DND-41 (cell line): ENCODE results near the gene NECAP2.
"Not testable (repeated sequence)": the region's sequence is repeated elsewhere in the genome, so short reads cannot be mapped to it uniquely, and the experiment has no call there.

Experiments
- ATAC-seq: fragments of 200-7000 bp; cut with Tn5 transposase; 3 replicates; pipeline ENCODE4 v1.9.1; 2021; ENCODE audit warnings: low read depth; ENCODE audit not compliant: insufficient read depth
- DNase-seq: peaks from one replicate; pipeline ENCODE4 v3.0.0-alpha.2; 2020
- H2AFZ ChIP-seq: 2 replicates; pipeline ENCODE4 v1.6.0; 2012; ENCODE audit warnings: low read depth, low read length
- H3K27ac ChIP-seq: 2 replicates; pipeline ENCODE4 v1.5.1; 2012; ENCODE audit warnings: low read length, inconsistent platforms
- H3K27me3 ChIP-seq: fragments of 200-600 bp; sonication (generic); 2 replicates; pipeline ENCODE4 v1.6.0; 2012; ENCODE audit warnings: low read length, mild to moderate bottlenecking, inconsistent platforms; ENCODE audit not compliant: insufficient read depth, poor library complexity
- H3K36me3 ChIP-seq: 2 replicates; pipeline ENCODE4 v1.5.1; 2012; ENCODE audit warnings: low read length, inconsistent platforms; ENCODE audit not compliant: insufficient read depth
- H3K4me1 ChIP-seq: 2 replicates; pipeline ENCODE4 v1.5.1; 2012; ENCODE audit warnings: mild to moderate bottlenecking, low read length; ENCODE audit not compliant: insufficient read depth
- H3K4me2 ChIP-seq: 2 replicates; pipeline ENCODE4 v1.6.0; 2012; ENCODE audit warnings: mild to moderate bottlenecking, moderate library complexity, low read length, inconsistent platforms; ENCODE audit not compliant: insufficient read depth
- H3K4me3 ChIP-seq, 2 experiments: fragments of 200-600 bp in 1 of 2; shearing (Covaris generic) in 1 of 2; 2 replicates each; pipeline ENCODE4 v1.5.1; 2012 to 2016; ENCODE audit warnings: inconsistent platforms in 2 of 2, low read length in 2 of 2, mild to moderate bottlenecking in 2 of 2, low read depth in 1 of 2, moderate library complexity in 1 of 2
- H3K79me2 ChIP-seq: 2 replicates; pipeline ENCODE4 v1.6.0; 2012; ENCODE audit warnings: low read length, inconsistent platforms; ENCODE audit not compliant: insufficient read depth
- H3K9ac ChIP-seq: 2 replicates; pipeline ENCODE4 v1.6.0; 2012; ENCODE audit warnings: low read depth, mild to moderate bottlenecking, inconsistent platforms, low read length, moderate library complexity
- H3K9me3 ChIP-seq: 2 replicates; pipeline ENCODE4 v1.5.1; 2012; ENCODE audit warnings: low read length, moderate library complexity, mild to moderate bottlenecking, inconsistent platforms; ENCODE audit not compliant: insufficient read depth, severe bottlenecking
- H4K20me1 ChIP-seq: 2 replicates; pipeline ENCODE4 v1.6.0; 2012; ENCODE audit warnings: low read length; ENCODE audit not compliant: insufficient read depth
- EZH2 ChIP-seq: IDR thresholded peaks from 3 replicates; pipeline ENCODE4 v1.6.1; 2012; ENCODE audit warnings: borderline replicate concordance, low read depth, mild to moderate bottlenecking, moderate library complexity, low read length, inconsistent platforms; ENCODE audit not compliant: severe bottlenecking
- TF ChIP-seq, protein P1 (sequence below): IDR thresholded peaks from 2 replicates; pipeline ENCODE4 v1.5.1; 2012; ENCODE audit warnings: borderline replicate concordance, low read length, moderate library complexity, mild to moderate bottlenecking; ENCODE audit not compliant: poor library complexity, severe bottlenecking; ENCODE audit errors: extremely low read depth

NECAP2 gene

DNA sequence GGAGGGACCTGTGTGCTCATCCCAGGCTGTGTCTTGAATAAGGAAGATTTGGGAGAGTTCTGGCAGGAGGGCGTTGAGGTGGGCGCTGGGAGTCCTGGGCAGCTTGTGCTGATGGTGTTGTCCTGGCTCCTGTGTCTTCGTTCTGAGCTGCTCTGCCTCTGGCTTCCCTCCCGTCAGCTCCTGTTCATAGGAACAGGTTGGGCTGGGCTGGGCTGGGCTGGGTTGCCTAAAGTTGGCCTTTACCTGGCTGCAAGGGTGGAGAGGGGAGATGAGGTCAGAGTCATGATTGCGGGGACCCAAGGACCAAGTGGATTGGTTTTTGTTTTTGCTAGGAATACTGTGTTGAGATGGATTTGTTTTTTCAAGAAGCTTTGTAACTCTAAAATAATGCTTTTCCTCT lies 9.1 kb downstream of the NECAP2 start:
- DNase-seq = no peak
- H3K27me3 ChIP-seq = no peaks in the 10 kb centered on the region
- ATAC-seq = no peak

DNA sequence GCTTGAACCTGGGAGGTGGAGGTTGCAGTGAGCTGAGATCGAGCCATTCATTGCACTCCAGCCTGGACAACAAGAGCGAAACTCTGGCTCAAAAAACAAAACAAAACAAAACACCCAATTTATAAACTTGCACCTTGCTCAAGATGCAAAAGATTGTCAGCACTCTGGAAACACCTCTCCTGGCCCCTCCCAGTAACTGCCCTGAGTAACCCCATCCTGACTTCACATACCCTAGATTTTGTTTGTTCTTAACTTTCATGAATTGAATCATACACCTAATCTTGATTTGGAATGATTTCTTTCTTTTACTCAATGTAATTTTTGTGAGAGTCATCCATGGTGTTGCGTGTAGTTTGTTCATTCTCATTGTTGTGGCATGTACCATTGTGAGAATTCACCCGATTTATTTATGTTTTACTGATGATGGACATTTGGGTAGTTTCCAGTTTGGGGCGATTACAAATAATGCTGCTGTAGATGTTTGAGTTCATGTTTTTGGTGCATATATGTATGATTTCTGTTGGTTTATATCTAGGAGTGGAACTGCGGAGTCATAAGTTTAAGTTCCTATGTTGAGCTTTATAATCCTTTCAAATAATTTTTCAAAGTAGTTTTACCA lies 10.4 kb downstream of the NECAP2 start:
- Histone ChIP-seq H3K9me3 (no peaks in the 10 kb centered on the region), H4K20me1 (peaks cover 19% of the 10 kb centered on the region), H3K27me3 (no peaks in the 10 kb centered on the region), H3K27ac (no peak overlapping the region), H3K4me1 (no peaks in the 10 kb centered on the region), H2AFZ (no peak overlapping the region), H3K79me2 (peaks cover 29% of the 10 kb centered on the region), H3K4me3 (no peak overlapping the region), H3K4me2 (no peak overlapping the region), H3K9ac (no peak overlapping the region), H3K36me3 (peaks cover 91% of the 10 kb centered on the region)
- TF ChIP-seq, protein P1, sequence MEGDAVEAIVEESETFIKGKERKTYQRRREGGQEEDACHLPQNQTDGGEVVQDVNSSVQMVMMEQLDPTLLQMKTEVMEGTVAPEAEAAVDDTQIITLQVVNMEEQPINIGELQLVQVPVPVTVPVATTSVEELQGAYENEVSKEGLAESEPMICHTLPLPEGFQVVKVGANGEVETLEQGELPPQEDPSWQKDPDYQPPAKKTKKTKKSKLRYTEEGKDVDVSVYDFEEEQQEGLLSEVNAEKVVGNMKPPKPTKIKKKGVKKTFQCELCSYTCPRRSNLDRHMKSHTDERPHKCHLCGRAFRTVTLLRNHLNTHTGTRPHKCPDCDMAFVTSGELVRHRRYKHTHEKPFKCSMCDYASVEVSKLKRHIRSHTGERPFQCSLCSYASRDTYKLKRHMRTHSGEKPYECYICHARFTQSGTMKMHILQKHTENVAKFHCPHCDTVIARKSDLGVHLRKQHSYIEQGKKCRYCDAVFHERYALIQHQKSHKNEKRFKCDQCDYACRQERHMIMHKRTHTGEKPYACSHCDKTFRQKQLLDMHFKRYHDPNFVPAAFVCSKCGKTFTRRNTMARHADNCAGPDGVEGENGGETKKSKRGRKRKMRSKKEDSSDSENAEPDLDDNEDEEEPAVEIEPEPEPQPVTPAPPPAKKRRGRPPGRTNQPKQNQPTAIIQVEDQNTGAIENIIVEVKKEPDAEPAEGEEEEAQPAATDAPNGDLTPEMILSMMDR = no peak
- no peak for TF ChIP-seq EZH2
- DNase-seq (no peak), ATAC-seq (no peak)

More for the DNA sequence above, 9.1 kb downstream of the NECAP2 start:
- no peak overlapping the region for H3K27ac ChIP-seq
- no peak overlapping the region for H3K4me3 ChIP-seq
- peaks cover 19% of the 10 kb centered on the region for H4K20me1 ChIP-seq
- H3K4me2 ChIP-seq = no peak overlapping the region
- H3K79me2 ChIP-seq = peaks cover 33% of the 10 kb centered on the region
- H3K36me3 ChIP-seq = peaks cover 85% of the 10 kb centered on the region
- H3K9ac ChIP-seq = no peak overlapping the region
- no peaks in the 10 kb centered on the region for H3K4me1 ChIP-seq
- TF ChIP-seq, protein P1 = no peak
- no peak for TF ChIP-seq EZH2
- H3K9me3 ChIP-seq = no peaks in the 10 kb centered on the region
- H2AFZ ChIP-seq = no peak overlapping the region

DNA sequence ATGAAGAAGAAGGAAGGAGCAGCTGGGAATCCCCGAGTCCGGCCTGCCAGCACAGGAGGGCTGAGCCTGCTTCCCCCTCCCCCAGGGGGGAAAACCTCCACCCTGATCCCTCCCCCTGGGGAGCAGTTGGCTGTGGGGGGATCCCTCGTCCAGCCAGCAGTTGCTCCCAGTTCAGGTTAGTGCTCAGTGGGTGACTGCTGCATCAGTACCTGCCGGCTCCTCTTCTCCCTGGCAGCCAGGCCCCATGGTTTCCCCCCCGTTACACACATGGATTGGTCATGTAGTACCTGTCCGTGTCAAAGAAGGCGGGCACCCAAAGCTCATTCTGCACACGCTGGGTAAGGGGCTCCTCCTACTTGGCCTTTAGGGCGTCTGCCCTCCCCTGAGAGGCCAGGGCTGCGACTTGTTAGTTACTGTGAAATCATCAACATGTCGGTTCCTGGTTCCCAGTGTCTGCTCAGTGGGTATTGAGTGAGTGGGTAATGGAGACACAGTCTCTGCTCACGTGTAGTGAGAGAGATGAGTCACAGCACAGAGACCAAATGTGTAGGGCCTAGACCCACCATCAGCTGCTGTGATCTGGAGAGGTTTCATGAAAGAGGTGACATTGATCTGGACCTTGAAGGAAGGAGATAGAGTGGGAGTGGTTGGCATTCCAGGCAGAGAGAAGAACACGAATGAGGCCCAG lies 11.5 kb downstream of the NECAP2 start:
- peaks cover 24% of the 10 kb centered on the region for H3K79me2 ChIP-seq
- TF ChIP-seq EZH2 = no peak
- TF ChIP-seq, protein P1 = no peak
- no peak for DNase-seq
- no peak overlapping the region for H2AFZ ChIP-seq
- no peak overlapping the region for H3K9ac ChIP-seq
- H3K27ac ChIP-seq = no peak overlapping the region
- H3K36me3 ChIP-seq = peaks cover 95% of the 10 kb centered on the region
- ATAC-seq = no peak
- H3K9me3 ChIP-seq = no peaks in the 10 kb centered on the region
- H3K4me3 ChIP-seq = no peak overlapping the region
- no peaks in the 10 kb centered on the region for H3K27me3 ChIP-seq
- H4K20me1 ChIP-seq = peaks cover 19% of the 10 kb centered on the region
- H3K4me2 ChIP-seq = no peak overlapping the region
- no peaks in the 10 kb centered on the region for H3K4me1 ChIP-seq

DNA sequence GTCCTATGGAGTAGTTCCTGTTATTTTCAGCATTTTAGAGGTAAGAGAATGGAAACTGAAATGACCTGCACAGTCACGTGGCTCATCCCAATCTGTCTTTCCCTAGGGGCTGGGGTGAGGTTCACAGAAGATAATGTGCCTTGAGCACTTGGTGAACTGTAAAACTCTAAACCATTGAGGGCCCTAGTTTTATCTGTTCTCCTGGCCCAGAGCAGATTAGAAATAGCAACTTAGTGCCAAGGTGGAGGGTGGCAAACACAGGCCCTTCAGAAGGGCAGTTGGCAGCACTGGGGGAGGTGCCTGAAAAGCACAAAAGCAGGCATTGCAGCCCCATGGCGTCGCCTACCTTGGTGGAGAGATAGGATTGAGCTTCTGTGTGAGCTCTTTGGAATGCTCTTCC lies 14.4 kb downstream of the NECAP2 start:
- not testable (repeated sequence) for ATAC-seq, H4K20me1 ChIP-seq, DNase-seq, H3K27me3 ChIP-seq, H3K9me3 ChIP-seq, H2AFZ ChIP-seq, H3K27ac ChIP-seq, H3K4me2 ChIP-seq, H3K4me3 ChIP-seq, H3K9ac ChIP-seq, H3K4me1 ChIP-seq
- H3K36me3 ChIP-seq = peaks cover 92% of the 10 kb centered on the region
- peaks cover 11% of the 10 kb centered on the region for H3K79me2 ChIP-seq

DNA sequence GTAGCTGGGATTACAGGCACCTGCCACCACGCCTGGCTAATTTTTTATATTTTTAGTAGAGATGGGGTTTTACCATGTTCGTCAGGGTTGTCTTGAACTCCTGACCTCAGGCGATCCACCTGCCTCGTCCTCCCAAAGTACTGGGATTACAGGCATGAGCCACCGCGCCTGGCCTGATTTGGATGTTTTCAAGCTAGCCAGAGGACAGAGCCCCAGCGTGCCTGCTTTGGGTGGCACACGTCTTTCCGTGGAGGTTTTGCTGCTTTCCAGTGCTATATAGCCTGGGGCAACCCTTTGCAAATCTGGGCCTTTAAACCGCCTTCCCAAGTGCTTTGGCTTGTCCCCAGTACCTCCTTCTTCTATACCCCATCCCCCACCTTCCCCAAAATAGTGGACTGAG lies 15.6 kb downstream of the NECAP2 start:
- H2AFZ ChIP-seq, H3K4me3 ChIP-seq, H3K79me2 ChIP-seq, H3K9me3 ChIP-seq, ATAC-seq, H3K27me3 ChIP-seq, H3K9ac ChIP-seq, H4K20me1 ChIP-seq, H3K4me1 ChIP-seq, H3K4me2 ChIP-seq, H3K27ac ChIP-seq, DNase-seq: not testable (repeated sequence)
- H3K36me3 ChIP-seq = peaks cover 86% of the 10 kb centered on the region
